ENCODE data around the gene NR5A1.

The NR5A1 gene

GRCh38 chr9:124457887-124458431 is 49.2 kb downstream of the NR5A1 start:
- no peak for DNase-seq (ENCODE audit: low spot score)

DNA sequence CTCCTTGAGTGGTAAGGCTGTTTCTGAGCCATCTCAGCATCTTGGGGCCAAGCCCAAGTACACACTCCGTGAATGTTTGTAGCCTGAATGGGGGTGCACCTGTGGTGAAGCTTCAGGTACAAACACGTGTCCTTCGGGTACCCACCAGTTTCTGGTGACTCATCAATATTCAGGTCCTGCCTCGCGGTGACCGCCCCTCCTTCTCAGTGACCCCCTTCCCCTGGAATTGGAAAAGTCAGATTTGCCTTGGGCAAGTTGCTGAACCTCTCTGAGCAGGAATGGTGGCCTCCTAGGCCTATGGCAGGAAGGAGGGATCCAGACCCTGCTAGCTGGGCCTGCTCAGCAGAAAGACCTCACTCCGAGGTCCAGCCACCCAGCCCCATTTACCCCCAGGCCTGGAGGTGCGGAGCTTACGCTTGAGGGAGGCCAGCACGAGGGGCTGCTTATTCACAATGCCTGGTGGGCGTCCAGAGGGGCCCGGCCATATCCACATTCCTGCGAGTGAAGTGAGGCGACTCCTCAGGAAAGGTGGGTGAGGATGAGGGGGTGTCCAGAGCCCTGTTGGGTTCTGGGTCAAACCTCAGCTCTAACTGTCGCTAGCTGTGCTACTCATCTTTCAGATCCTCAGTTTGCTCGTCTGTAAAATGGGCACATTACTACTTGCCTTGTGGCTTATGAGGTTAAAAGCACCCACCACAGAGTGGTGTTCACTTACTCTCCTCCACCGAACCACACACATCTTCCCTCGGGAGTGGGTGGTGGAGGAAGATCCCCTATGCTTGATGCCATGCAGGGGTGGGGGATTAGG is 49.9 kb downstream of the NR5A1 start:
- no peak for DNase-seq (ENCODE audit: low spot score)

GRCh38 chr9:124456341-124457078 is 50.7 kb downstream of the NR5A1 start:
- no peak for DNase-seq (ENCODE audit: low spot score)

- no peak for DNase-seq (ENCODE audit: low spot score)
Observed at GRCh38 chr9:124455820-124456219, 51.4 kb downstream of the NR5A1 start.

- DNase-seq (ENCODE audit: low spot score) = no peak
Observed at GRCh38 chr9:124454791-124455443, 52.3 kb downstream of the NR5A1 start.

GRCh38 chr9:124454296-124454695 is 52.9 kb downstream of the NR5A1 start:
- DNase-seq (ENCODE audit: low spot score) = no peak

- no peak for DNase-seq (ENCODE audit: low spot score)
Observed at GRCh38 chr9:124453586-124454191, 53.5 kb downstream of the NR5A1 start.

DNA sequence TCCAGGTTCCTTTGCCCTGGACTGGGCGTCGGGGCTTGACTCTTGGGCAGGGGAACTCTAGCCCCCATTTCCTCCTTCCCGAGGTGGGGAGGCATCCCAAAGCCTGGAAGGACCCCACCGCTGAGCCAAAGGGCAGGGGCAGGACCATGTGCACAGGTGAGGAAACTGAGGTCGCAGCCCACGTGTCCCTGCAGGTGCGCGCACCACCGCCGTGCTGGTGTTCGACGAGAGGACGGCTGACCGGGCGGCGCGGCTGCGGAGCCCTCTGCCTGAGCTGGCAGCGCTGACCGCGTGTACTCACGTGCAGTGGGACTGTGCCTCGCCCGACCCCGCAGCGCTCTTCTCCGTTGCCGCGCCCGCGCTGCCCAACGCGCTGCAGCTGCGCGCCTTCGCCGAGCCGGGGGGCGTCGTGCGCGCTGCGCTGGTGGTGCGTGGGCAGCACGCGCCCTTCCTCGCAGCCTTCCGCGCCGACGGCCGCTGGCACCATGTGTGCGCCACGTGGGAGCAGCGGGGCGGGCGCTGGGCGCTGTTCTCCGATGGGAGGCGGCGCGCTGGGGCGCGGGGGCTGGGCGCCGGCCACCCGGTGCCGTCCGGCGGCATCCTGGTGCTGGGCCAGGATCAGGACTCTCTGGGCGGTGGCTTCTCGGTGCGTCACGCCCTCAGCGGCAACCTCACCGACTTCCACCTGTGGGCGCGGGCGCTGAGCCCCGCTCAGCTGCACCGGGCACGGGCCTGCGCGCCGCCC is 54.2 kb downstream of the NR5A1 start:
- no peak for DNase-seq (ENCODE audit: low spot score)

DNA sequence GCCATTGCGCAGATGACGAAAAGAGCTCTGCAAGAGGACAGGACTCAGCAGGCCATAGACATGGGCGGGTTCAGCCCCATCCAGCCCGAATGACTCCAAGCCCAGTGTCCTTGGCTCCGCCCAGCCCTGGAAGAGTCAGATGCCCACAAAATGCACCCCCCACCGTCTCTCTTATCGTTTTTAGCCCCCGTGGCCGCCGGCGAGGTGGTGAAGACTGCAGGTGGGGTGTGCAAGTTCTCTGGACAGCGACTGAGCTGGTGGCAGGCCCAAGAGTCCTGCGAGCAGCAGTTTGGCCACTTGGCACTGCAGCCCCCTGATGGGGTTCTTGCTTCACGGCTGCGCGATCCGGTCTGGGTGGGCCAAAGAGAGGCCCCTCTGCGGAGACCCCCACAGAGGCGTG is 54.9 kb downstream of the NR5A1 start:
- DNase-seq (ENCODE audit: low spot score) = no peak

GRCh38 chr9:124450931-124451661 is 56.1 kb downstream of the NR5A1 start:
- no peak for DNase-seq (ENCODE audit: low spot score)

DNA sequence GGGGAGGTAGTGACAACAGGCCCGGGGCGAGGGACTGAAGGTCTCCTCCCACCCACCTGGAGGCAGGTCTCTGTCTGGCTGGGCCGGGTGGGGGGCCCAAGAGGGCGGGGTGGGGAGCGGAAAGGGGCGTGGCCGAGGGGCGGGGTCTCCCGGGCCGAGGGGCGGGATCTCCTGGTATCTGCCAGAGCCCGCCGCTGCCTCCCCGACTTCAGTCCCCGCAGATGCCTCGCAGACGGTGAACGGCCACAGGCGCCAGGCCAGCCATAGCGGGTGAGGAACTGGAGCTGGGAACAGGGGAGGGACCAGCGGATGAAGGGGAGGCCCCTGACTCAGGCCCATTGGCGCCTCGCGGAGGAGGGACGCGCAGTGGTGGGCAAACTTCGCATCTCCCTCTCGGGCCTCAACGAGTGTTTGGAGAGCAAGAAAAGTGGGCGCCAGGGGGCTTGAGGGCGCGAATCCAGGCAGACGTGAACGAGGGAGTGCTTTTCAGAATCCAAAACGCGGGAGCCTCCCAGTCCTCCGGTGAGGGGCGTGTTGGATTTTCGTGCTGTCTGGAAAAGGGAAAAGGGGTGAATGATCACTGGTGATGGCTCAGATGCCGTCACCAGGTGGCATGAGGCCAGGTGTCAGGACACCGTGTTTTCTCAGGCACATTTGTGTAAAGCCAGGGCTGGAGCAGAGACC is 56.8 kb downstream of the NR5A1 start, which contains the start of gene ADGRD2:
Gene ADGRD2 (plus strand): TSS at position 211 of the 684 bp plus-strand sequence. CDS start 1,216 bp downstream, outside the sequence.
- peak; percentile 37 for DNase-seq (ENCODE audit: low spot score)

DNA sequence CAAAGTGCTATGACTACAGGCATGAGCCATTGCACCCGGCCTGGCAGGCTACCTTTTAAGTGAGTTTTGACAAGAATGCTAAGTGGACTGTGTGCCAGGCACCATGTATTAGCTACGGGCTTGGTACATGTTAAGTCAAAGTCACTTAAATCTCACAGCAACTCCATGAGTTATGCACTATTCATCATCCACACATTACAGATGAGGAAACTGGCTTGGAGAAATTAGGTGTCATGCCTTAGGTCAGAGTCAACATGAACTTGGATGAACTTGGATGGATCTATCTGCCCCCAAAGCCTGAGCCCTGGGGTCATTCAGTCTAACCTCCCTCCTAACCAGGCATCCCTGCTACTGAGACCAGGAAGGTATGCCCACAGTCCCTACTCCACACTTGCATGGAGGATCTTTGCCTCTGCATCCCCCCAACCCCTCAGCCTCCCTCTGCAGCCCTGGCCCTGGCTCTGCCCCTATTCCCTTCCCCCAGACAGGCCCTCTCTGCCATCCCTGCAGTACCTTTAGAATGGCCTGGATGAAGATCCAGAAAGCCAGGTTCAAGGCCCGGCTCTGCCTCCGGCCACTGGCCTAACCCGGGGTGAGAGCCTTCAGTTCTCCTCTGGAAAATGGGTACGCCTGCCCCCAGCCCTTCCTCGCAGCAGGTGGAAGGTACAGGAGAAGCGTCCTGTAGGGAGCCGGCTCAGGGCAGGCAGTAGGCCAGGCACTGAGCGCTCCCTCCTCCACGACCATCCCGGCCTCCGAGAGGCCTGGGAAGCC is 57.6 kb downstream of the NR5A1 start:
- DNase-seq (ENCODE audit: low spot score) = no peak

GRCh38 chr9:124448019-124448418 is 59.2 kb downstream of the NR5A1 start:
- no peak for DNase-seq (ENCODE audit: low spot score)

- DNase-seq (ENCODE audit: low spot score) = no peak
Observed at GRCh38 chr9:124447297-124447661, 59.9 kb downstream of the NR5A1 start.

GRCh38 chr9:124444166-124444565 is 63.0 kb downstream of the NR5A1 start:
- no peak for DNase-seq (ENCODE audit: low spot score)

GRCh38 chr9:124443625-124444024 is 63.6 kb downstream of the NR5A1 start:
- DNase-seq (ENCODE audit: low spot score) = no peak

- DNase-seq (ENCODE audit: low spot score) = no peak
Observed at GRCh38 chr9:124442826-124443225, 64.4 kb downstream of the NR5A1 start.

GRCh38 chr9:124442379-124442778 is 64.8 kb downstream of the NR5A1 start:
- DNase-seq (ENCODE audit: low spot score) = no peak

DNA sequence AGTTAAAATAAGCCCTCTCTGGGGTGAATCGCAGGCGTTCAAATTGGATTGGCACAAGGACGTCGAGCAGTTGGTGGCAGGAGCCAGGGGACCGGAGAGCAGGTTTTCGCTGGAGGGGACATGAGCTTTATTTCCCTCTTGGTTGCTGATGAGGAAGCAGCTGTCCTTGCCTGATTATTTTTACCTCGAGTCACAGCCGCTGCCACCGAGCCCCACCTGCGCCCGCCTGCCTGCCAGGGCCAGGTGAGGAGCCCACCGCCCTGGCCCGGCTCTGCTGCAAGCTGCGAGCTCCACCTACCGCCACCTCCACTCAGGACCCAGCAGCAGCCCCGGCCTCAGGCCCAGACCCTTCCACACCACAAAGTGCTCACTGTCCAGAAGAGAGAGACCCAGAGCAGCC is 65.9 kb downstream of the NR5A1 start:
- no peak for DNase-seq (ENCODE audit: low spot score)

All from D341Med (cell line).